GM04504 (cell line): ENCODE data around the gene EMX1.

ENCODE experiments used
- DNase-seq: peaks from one replicate; pipeline ENCODE4 v3.0.0-alpha.2; 2012; ENCODE audit warnings: low read depth

The EMX1 gene

GRCh38 chr2:72924353-72925240 is 7.3 kb downstream of the EMX1 start:
- no peak for DNase-seq

GRCh38 chr2:72925328-72925943 is 8.1 kb downstream of the EMX1 start:
- DNase-seq: no peak

GRCh38 chr2:72926368-72926767 is 9.0 kb downstream of the EMX1 start:
- no peak for DNase-seq

GRCh38 chr2:72926811-72927465 is 9.6 kb downstream of the EMX1 start:
- no peak for DNase-seq

- no peak for DNase-seq
Observed at GRCh38 chr2:72927619-72928550, 10.6 kb downstream of the EMX1 start.

GRCh38 chr2:72929010-72929409 is 11.7 kb downstream of the EMX1 start:
- DNase-seq: no peak

GRCh38 chr2:72931280-72931910 is 14.1 kb downstream of the EMX1 start:
- no peak for DNase-seq

GRCh38 chr2:72932045-72932740 is 14.9 kb downstream of the EMX1 start:
- DNase-seq: no peak

- no peak for DNase-seq
Observed at GRCh38 chr2:72932805-72933204, 15.5 kb downstream of the EMX1 start.

GRCh38 chr2:72933207-72933606 is 15.9 kb downstream of the EMX1 start:
- no peak for DNase-seq

GRCh38 chr2:72933646-72934151 is 16.4 kb downstream of the EMX1 start:
- no peak for DNase-seq

GRCh38 chr2:72934683-72935610 is 17.6 kb downstream of the EMX1 start:
- no peak for DNase-seq

GRCh38 chr2:72935611-72935957 is 18.3 kb downstream of the EMX1 start:
- no peak for DNase-seq

- DNase-seq: no peak
Observed at GRCh38 chr2:72936660-72937355, 19.5 kb downstream of the EMX1 start.

GRCh38 chr2:72937356-72937669 is 20.0 kb downstream of the EMX1 start:
- DNase-seq: no peak

GRCh38 chr2:72938455-72938854 is 21.1 kb downstream of the EMX1 start:
- no peak for DNase-seq

GRCh38 chr2:72940361-72940760 is 23.0 kb downstream of the EMX1 start:
- no peak for DNase-seq

GRCh38 chr2:72940786-72941185 is 23.5 kb downstream of the EMX1 start:
- no peak for DNase-seq

- DNase-seq: no peak
Observed at GRCh38 chr2:72942293-72942692, 25.0 kb downstream of the EMX1 start.
